ENCODE measurements around the gene RPRD1A. TPM values are rescaled to one million over a fixed set of nuclear protein-coding genes. Genes with fewer than 3 reads are reported as not detected.

Gene RPRD1A
- total RNA-seq, 1 donor from 2014 or later = 41.3 TPM

DNA sequence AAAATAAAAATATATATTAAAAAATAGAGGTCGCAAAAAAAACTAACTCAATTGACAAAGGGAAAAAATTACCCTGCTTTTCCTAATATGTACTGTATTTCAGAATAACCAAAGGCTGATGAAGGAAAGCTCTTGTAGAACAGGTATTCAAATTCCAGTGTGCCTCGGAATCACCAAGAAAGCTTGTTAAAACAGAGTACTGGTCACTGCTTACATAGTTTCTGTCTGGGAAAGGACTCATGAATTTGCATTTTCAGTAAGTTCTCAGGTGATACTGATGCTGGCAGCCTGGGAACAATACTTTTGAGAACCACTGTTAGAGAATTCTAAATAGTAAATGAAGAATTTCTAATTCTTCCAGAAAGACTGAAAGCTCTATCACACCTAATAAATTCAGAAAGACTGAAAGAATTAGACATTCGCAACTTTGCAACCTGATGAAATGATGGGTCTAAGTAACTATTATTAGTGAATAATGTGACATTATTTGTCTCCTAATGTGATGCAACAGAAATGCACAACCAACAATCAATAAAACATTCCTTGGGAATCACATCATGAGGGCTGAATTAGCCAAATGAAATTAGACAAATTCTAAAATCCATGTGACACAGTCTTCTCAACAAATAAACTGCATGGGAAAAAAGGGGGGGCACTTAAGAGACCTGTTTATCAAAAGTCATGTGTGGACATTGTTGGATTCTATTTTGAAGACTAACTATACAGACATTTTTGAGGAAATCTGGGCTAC, 21.9 kb downstream of the RPRD1A start:
- DNase-seq (ENCODE audit: low read depth) = no peak
- no peak overlapping the region for H3K4me3 ChIP-seq (ENCODE audit: low read depth, low read length)
- TF ChIP-seq, protein P1, sequence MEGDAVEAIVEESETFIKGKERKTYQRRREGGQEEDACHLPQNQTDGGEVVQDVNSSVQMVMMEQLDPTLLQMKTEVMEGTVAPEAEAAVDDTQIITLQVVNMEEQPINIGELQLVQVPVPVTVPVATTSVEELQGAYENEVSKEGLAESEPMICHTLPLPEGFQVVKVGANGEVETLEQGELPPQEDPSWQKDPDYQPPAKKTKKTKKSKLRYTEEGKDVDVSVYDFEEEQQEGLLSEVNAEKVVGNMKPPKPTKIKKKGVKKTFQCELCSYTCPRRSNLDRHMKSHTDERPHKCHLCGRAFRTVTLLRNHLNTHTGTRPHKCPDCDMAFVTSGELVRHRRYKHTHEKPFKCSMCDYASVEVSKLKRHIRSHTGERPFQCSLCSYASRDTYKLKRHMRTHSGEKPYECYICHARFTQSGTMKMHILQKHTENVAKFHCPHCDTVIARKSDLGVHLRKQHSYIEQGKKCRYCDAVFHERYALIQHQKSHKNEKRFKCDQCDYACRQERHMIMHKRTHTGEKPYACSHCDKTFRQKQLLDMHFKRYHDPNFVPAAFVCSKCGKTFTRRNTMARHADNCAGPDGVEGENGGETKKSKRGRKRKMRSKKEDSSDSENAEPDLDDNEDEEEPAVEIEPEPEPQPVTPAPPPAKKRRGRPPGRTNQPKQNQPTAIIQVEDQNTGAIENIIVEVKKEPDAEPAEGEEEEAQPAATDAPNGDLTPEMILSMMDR (conservative IDR thresholded peaks at IDR 0.05; ENCODE audit: low read depth, low read length) = no peak

DNA sequence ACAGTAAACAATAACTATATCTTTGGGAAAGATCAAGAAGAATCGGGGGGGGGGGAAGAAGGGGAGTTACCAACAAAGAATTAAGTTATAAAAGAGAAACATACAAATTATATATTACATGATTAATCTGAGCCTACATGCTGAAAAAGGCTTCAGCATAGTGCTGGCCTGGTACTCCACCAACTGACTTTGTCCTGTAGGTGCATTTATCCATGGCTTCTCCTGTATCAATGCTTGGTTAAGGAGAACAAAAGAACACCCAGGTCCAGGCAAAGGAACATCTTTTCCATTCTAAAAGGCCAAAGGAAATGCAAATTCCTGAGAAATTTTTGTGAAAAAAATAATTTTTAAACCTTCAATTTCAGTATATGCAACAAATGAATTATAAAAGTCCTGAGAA, 24.2 kb downstream of the RPRD1A start:
- TF ChIP-seq, protein P1 (conservative IDR thresholded peaks at IDR 0.05; ENCODE audit: low read depth, low read length) = no peak
- H3K4me3 ChIP-seq (ENCODE audit: low read depth, low read length) = no peak overlapping the region
- no peak for DNase-seq (ENCODE audit: low read depth)

DNA sequence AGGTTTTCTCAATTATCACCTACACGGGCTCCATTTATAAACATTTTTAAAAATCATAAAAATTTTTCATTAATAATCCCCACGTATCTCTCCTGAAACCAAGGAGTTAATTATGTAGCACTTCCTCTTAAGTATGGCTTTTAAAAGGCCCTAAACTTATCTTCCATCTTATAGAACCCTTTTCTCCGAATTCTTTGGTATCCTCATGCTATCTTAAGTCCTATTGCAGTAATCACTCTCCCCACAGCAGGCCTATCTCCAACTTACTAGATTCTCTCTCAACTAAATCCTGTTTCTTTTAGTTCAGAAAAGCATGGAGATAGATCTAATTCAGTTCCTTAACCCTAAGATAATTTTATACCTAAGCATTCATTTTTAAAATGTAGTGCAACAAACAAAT, 26.2 kb downstream of the RPRD1A start:
- DNase-seq (ENCODE audit: low read depth) = no peak
- TF ChIP-seq, protein P1 (conservative IDR thresholded peaks at IDR 0.05; ENCODE audit: low read depth, low read length) = no peak
- H3K4me3 ChIP-seq (ENCODE audit: low read depth, low read length) = no peak overlapping the region

DNA sequence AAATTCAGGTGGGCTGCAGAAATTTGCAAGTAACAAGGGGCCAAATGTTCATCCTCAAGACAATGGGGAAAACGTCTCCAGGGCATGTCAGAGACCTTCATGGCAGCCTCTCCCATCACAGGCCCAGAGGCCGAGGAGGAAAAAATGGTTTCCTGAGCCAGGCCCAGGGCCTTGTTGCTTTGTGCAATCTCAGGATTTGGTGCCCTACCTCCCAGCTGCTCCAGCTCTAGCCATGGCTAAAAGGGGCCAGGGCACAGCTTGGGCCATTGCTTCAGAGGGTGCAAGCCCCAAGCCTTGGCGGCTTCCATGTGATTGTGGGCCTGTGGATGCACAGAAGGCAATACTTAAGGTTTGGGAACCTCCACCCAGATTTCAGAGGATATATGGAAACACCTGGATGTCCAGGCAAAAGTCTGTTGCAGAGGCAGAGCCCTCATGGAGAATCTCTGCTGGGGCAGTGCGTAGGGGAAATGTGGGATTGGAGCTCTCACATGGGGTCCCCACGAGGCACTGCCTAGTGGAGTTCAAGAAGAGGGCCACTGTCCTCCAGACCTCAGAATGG, 29.2 kb downstream of the RPRD1A start:
- DNase-seq (ENCODE audit: low read depth) = no peak
- TF ChIP-seq, protein P1 (conservative IDR thresholded peaks at IDR 0.05; ENCODE audit: low read depth, low read length) = no peak
- H3K4me3 ChIP-seq (ENCODE audit: low read depth, low read length) = no peak overlapping the region

DNA sequence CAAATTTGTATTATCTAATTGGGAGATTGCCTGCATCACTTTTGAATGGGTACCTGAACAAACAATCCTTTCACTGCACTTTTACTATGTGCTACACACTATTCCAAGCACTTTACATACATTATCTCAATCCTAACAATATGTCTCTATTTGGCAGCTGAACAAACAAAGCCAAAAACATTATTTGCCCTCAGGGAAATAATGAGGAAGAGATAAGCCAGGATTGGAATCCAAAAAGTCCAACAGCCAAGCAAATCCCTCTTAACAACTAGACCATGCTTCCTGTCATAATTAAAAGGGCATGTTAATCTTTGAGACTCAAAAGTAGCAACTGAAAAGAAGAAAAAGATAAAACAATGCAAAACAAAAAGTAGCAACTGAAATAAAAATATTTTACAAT, 32.1 kb downstream of the RPRD1A start:
- DNase-seq (ENCODE audit: low read depth) = no peak
- TF ChIP-seq, protein P1 (conservative IDR thresholded peaks at IDR 0.05; ENCODE audit: low read depth, low read length) = no peak
- no peak overlapping the region for H3K4me3 ChIP-seq (ENCODE audit: low read depth, low read length)

DNA sequence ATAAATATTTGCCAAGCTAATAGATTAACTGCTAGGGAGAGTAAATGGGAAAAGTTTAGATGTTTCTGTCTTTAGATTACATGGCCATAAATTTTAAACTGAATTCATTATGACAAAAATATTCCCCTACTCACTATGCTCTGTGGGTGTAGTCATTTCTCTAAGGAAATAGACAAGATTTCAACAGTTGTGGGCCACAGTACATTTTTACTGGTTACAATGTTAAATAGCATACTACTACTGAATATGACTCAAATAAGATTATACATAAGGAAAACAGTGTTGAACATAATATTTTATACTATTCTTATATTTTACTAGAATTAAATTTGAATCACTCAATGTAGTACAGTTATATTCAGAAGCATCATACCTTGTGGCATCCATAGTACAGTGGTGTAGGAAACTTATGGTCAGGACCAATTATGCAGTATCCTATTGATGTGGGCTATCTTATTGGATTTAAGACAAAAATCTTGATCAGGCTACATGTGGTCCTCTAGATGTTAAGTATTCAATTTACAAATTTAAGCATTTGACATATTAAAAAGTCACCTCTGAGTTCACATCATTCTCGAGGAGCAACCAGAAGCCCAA, 33.0 kb downstream of the RPRD1A start:
- H3K4me3 ChIP-seq (ENCODE audit: low read depth, low read length) = no peak overlapping the region
- TF ChIP-seq, protein P1 (conservative IDR thresholded peaks at IDR 0.05; ENCODE audit: low read depth, low read length) = no peak
- DNase-seq (ENCODE audit: low read depth) = no peak

Data from epithelial cell of proximal tubule (primary cell).